ENCODE results near the gene CDKL2. TPM values are rescaled to one million over a fixed set of nuclear protein-coding genes. Genes with fewer than 3 reads are reported as not detected.

CDKL2 gene
- total and polyA plus RNA-seq, 9 of the 15 experiments (the other 6 are each of a cell fraction or from before 2014, with no cell fraction given), result 0.01 to 0.16 TPM; not detected in 7

GRCh38 chr4:75673027-75673958, 43.0 kb upstream of the CDKL2 start, which contains the start of gene G3BP2 (continued):
- 0 out of 2 replicates have a peak, but pooled peaks have one; percentile 10 for TF ChIP-seq CHAMP1 (IDR thresholded peaks at IDR 0.05)
- no peak for TF ChIP-seq ZNF354B (CRISPR knock-in tag; IDR thresholded peaks at IDR 0.05)
- TF ChIP-seq, protein P1, sequence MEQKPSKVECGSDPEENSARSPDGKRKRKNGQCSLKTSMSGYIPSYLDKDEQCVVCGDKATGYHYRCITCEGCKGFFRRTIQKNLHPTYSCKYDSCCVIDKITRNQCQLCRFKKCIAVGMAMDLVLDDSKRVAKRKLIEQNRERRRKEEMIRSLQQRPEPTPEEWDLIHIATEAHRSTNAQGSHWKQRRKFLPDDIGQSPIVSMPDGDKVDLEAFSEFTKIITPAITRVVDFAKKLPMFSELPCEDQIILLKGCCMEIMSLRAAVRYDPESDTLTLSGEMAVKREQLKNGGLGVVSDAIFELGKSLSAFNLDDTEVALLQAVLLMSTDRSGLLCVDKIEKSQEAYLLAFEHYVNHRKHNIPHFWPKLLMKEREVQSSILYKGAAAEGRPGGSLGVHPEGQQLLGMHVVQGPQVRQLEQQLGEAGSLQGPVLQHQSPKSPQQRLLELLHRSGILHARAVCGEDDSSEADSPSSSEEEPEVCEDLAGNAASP (IDR thresholded peaks at IDR 0.05), result no peak
- TF ChIP-seq GTF2F1 (IDR thresholded peaks at IDR 0.05; ENCODE audit: low read depth, low read length), result peak; percentile 58; the same call in 1 of the 2 replicates
- 0 out of 2 replicates have a peak, but pooled peaks have one; percentile 15 for TF ChIP-seq ZBTB5 (IDR thresholded peaks at IDR 0.05)
- peak; percentile 56; the same call in 1 of the 2 replicates for TF ChIP-seq ZEB2 (IDR thresholded peaks at IDR 0.05)
- no peak for TF ChIP-seq ASH1L (IDR thresholded peaks at IDR 0.05; ENCODE audit: borderline replicate concordance, low read depth, partially characterized antibody)
- peak; percentile 93 for TF ChIP-seq ELF1 (tag; IDR thresholded peaks at IDR 0.05)
- TF ChIP-seq DIDO1 (tag; IDR thresholded peaks at IDR 0.05; ENCODE audit: low read depth), result no peak
- peak; percentile 40 for TF ChIP-seq PRDM10 (IDR thresholded peaks at IDR 0.05; ENCODE audit: partially characterized antibody)
- TF ChIP-seq, protein P2, sequence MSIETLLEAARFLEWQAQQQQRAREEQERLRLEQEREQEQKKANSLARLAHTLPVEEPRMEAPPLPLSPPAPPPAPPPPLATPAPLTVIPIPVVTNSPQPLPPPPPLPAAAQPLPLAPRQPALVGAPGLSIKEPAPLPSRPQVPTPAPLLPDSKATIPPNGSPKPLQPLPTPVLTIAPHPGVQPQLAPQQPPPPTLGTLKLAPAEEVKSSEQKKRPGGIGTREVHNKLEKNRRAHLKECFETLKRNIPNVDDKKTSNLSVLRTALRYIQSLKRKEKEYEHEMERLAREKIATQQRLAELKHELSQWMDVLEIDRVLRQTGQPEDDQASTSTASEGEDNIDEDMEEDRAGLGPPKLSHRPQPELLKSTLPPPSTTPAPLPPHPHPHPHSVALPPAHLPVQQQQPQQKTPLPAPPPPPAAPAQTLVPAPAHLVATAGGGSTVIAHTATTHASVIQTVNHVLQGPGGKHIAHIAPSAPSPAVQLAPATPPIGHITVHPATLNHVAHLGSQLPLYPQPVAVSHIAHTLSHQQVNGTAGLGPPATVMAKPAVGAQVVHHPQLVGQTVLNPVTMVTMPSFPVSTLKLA (conservative IDR thresholded peaks at IDR 0.05), result peak; percentile 82 to 89

Data from K562 (cell line).